Panc1 (cell line): ENCODE results near the gene CIPC. TPM values are rescaled to one million over a fixed set of nuclear protein-coding genes. Genes with fewer than 3 reads are reported as not detected.
A peak's percentile ranks its signal among the peaks of the same experiment; 100 is the strongest.

Source experiments
- ATAC-seq: fragments of 200-7000 bp; cut with Tn5 transposase; 2 replicates; pipeline ENCODE4 v1.9.1; 2020; ENCODE audit warnings: mild to moderate bottlenecking, moderate library complexity
- BruUV-seq: library from RNA; stranded (reverse); fragments of 400-500 nt; replicated peaks from 2 replicates; lab custom pipeline; 2021; lab: Mats Ljungman, UMichigan
- CTCF ChIA-PET: fragments of 300-600 bp; sonication (Branson Sonifier 250); formaldehyde crosslinking; loops from one replicate; lab custom pipeline; 2022; ENCODE audit warnings: antibody characterized with exemption; lab: Charles Lee
- POLR2A ChIA-PET: fragments of 300-600 bp; sonication (Branson Sonifier 250); formaldehyde crosslinking; loops from one replicate; lab custom pipeline; 2022; ENCODE audit warnings: antibody characterized with exemption; lab: Charles Lee
- DNase-seq: peaks from one replicate; pipeline ENCODE4 v3.0.0-alpha.2; 2010; ENCODE audit warnings: low read depth, low spot score
- H3K27ac ChIP-seq: 2 replicates; pipeline ENCODE4 v1.5.1; 2011; ENCODE audit warnings: mild to moderate bottlenecking, low read length, inconsistent platforms
- H3K27me3 ChIP-seq: fragments of 200-500 bp; sonication (Bioruptor generic); 2 replicates; pipeline ENCODE4 v1.6.0; 2014; ENCODE audit warnings: low read length, inconsistent platforms; ENCODE audit not compliant: control insufficient read depth, insufficient read depth
- H3K36me3 ChIP-seq: fragments of 200-500 bp; sonication (Bioruptor generic); 2 replicates; pipeline ENCODE4 v1.5.1; 2014; ENCODE audit warnings: inconsistent platforms, mild to moderate bottlenecking, low read length, moderate library complexity; ENCODE audit not compliant: control insufficient read depth, insufficient read depth
- H3K4me1 ChIP-seq: 2 replicates; pipeline ENCODE4 v1.5.1; 2011; ENCODE audit warnings: inconsistent platforms, mild to moderate bottlenecking, low read length, moderate library complexity; ENCODE audit not compliant: control insufficient read depth, insufficient read depth
- H3K4me3 ChIP-seq, 2 experiments: 2 replicates each; pipeline ENCODE4 v1.5.1; 2011 to 2012; ENCODE audit warnings: low read depth in 2 of 2, low read length in 2 of 2, mild to moderate bottlenecking in 2 of 2, inconsistent platforms in 1 of 2, moderate library complexity in 1 of 2
- H3K9me3 ChIP-seq: fragments of 200-500 bp; sonication (Bioruptor generic); 2 replicates; pipeline ENCODE4 v1.5.1; 2014; ENCODE audit warnings: low read depth, mild to moderate bottlenecking, inconsistent platforms, low read length, moderate library complexity; ENCODE audit not compliant: control insufficient read depth, insufficient read depth
- POLR2AphosphoS5 ChIP-seq: IDR thresholded peaks from 2 replicates; pipeline ENCODE4 v1.6.1; 2012; ENCODE audit warnings: mild to moderate bottlenecking, low read depth, low read length, moderate library complexity
- SIN3A ChIP-seq: IDR thresholded peaks from 2 replicates; pipeline ENCODE4 v1.6.1; 2012; ENCODE audit warnings: low read depth, mild to moderate bottlenecking, low read length, moderate library complexity, borderline replicate concordance; ENCODE audit not compliant: insufficient read depth
- TCF7L2 ChIP-seq: IDR thresholded peaks from 2 replicates; pipeline ENCODE4 v1.6.1; 2011; ENCODE audit warnings: mild to moderate bottlenecking, low read depth, low read length, inconsistent platforms
- in situ Hi-C: cut with HindIII; loops from 2 replicates; pipeline ENCODE4 v1.10.0; 2016; ENCODE audit warnings: low sequenced_read_pairs, low pct_unique_long_range_greater_than_20kb
- intact Hi-C: fragments of 100-400 bp; cut with micrococcal nuclease; formaldehyde crosslinking; loops from one replicate; pipeline ENCODE4 v1.10.0; 2022; ENCODE audit not compliant: unreplicated experiment
- total RNA-seq: library from RNA; stranded (reverse); gene quantifications from one replicate; pipeline ENCODE4 v1.2.1, GENCODE V29; 2021; ENCODE audit not compliant: unreplicated experiment
- TF ChIP-seq, protein P1 (sequence below): fragments of 450-650 bp; IDR thresholded peaks from 2 replicates; pipeline ENCODE4 v1.5.1; 2017; ENCODE audit warnings: mild to moderate bottlenecking
- TF ChIP-seq, protein P2 (sequence below), 2 experiments: IDR thresholded peaks; 2 replicates each; pipeline ENCODE4 v1.6.1; 2011 to 2012; ENCODE audit warnings: low read depth in 2 of 2, control low read depth in 1 of 2, low read length in 1 of 2, mild to moderate bottlenecking in 1 of 2, moderate library complexity in 1 of 2; ENCODE audit not compliant: insufficient read depth in 1 of 2

CIPC gene
- total RNA-seq, 1 experiment from 2014 or later, result 20.3 TPM

DNA sequence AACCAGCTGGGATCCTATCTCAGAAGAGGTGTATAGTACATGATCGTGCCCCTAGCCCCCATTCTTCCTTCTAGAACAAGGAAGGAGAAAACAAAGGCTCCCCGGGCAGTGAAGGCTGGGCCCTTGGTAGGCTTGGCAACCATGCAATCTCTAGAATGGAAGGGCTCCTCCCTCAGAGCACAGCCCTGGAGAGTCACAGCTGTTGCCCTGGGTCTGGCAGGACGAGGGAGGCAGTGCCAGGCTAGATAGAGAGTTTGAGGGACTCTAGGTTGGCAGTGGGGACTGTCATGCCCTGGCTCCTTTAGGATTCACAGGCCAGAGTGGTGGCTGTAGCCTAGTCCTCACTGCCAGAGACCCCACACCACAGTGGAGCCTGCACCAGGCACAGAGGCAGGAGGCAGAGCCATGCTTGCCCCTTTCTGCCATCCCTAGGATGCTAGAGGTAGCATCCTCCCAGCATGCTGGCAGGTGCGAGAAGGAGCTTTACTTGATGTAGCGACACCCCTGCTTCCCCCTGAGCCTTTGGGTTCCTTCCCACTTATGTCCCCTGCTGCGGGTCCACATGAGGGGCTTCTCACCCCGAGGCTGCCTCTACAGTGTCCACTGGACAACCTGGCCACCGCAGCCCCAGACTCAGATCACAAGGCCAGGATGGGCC is 33.4 kb upstream of the CIPC start:
- DNase-seq, result no peak
- no peaks in the 10 kb centered on the region for H3K36me3 ChIP-seq
- no peak for ATAC-seq
- POLR2A ChIA-PET, result interaction anchor here (0.7 kb wide), 1 partner anchor 12 kb away, joined by 4 read pairs; no protein-coding TSS in a partner anchor
- no peak overlapping the region for H3K4me3 ChIP-seq
- H3K27ac ChIP-seq, result peak overlapping the region; percentile 91
- intact Hi-C loops (loop anchor here (5.0 kb wide), 1 partner anchor 107 kb away; no protein-coding TSS in a partner anchor), in situ Hi-C loops (no loop called here)
- H3K9me3 ChIP-seq, result no peaks in the 10 kb centered on the region
- CTCF ChIA-PET, result interaction anchor here (1.0 kb wide), 1 partner anchor 29 kb away, joined by 6 read pairs; no protein-coding TSS in a partner anchor
- TF ChIP-seq, protein P1, sequence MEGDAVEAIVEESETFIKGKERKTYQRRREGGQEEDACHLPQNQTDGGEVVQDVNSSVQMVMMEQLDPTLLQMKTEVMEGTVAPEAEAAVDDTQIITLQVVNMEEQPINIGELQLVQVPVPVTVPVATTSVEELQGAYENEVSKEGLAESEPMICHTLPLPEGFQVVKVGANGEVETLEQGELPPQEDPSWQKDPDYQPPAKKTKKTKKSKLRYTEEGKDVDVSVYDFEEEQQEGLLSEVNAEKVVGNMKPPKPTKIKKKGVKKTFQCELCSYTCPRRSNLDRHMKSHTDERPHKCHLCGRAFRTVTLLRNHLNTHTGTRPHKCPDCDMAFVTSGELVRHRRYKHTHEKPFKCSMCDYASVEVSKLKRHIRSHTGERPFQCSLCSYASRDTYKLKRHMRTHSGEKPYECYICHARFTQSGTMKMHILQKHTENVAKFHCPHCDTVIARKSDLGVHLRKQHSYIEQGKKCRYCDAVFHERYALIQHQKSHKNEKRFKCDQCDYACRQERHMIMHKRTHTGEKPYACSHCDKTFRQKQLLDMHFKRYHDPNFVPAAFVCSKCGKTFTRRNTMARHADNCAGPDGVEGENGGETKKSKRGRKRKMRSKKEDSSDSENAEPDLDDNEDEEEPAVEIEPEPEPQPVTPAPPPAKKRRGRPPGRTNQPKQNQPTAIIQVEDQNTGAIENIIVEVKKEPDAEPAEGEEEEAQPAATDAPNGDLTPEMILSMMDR, result no peak
- TF ChIP-seq TCF7L2, result no peak
- no peak for TF ChIP-seq SIN3A
- TF ChIP-seq, protein P2, sequence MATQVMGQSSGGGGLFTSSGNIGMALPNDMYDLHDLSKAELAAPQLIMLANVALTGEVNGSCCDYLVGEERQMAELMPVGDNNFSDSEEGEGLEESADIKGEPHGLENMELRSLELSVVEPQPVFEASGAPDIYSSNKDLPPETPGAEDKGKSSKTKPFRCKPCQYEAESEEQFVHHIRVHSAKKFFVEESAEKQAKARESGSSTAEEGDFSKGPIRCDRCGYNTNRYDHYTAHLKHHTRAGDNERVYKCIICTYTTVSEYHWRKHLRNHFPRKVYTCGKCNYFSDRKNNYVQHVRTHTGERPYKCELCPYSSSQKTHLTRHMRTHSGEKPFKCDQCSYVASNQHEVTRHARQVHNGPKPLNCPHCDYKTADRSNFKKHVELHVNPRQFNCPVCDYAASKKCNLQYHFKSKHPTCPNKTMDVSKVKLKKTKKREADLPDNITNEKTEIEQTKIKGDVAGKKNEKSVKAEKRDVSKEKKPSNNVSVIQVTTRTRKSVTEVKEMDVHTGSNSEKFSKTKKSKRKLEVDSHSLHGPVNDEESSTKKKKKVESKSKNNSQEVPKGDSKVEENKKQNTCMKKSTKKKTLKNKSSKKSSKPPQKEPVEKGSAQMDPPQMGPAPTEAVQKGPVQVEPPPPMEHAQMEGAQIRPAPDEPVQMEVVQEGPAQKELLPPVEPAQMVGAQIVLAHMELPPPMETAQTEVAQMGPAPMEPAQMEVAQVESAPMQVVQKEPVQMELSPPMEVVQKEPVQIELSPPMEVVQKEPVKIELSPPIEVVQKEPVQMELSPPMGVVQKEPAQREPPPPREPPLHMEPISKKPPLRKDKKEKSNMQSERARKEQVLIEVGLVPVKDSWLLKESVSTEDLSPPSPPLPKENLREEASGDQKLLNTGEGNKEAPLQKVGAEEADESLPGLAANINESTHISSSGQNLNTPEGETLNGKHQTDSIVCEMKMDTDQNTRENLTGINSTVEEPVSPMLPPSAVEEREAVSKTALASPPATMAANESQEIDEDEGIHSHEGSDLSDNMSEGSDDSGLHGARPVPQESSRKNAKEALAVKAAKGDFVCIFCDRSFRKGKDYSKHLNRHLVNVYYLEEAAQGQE (IDR thresholded peaks at IDR 0.05; ENCODE audit: insufficient read depth in 1 of 2, low read depth in 2 of 2, low read length in 1 of 2), result no peak
- no peak for TF ChIP-seq POLR2AphosphoS5
- H3K4me1 ChIP-seq, result peaks cover 39% of the 10 kb centered on the region
- H3K27me3 ChIP-seq, result no peaks in the 10 kb centered on the region
- no TSS peak for BruUV-seq

DNA sequence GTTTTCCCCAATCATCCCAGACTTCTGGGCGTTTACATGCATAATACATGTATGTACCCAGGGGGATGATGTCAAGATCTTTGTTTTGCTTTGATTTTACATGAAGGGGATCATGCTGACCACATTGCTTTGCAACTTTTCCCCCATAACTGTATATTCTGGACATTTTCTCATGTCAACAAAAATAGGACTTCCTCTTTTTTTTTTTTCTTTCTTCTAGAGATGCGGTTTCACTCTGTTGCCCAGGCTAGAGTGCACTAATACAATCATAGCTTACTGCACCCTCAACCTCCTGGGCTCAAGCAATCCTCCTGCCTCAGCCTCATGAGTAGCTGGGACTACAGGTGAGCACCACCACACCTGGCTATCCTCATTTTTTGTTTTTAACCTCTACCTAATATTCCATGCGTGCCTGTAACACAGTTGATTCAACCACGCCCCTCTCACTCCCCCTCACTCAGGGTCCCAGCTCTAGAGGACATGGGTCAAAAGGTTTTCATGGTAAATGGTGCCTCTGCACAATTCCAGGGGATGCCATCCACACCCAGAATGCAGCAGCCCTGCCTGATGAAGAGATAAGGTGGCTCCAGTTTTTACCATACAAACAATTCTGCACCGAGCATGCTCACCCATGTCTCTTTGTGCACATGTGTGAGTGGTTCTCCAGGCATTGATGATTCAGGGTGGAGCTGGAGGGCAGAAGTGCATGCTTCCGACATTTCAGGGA is 32.0 kb upstream of the CIPC start:
- TF ChIP-seq SIN3A, result no peak
- TF ChIP-seq, protein P1, result no peak
- no peak for TF ChIP-seq POLR2AphosphoS5
- no peak for TF ChIP-seq TCF7L2
- TF ChIP-seq, protein P2 (IDR thresholded peaks at IDR 0.05; ENCODE audit: insufficient read depth in 1 of 2, low read depth in 2 of 2, low read length in 1 of 2), result no peak
- H3K4me3 ChIP-seq, result no peak overlapping the region
- H3K27me3 ChIP-seq, result no peaks in the 10 kb centered on the region
- no TSS peak for BruUV-seq
- H3K9me3 ChIP-seq, result no peaks in the 10 kb centered on the region
- no peak for ATAC-seq
- in situ Hi-C loops, result no loop called here
- CTCF ChIA-PET, result interaction anchor here (0.5 to 1.0 kb wide), 4 partner anchors 31 to 183 kb away, joined by 3 to 6 read pairs (median 4); no protein-coding TSS in a partner anchor
- H3K27ac ChIP-seq, result peak overlapping the region; percentile 91; the same call in 1 of the 2 replicates
- POLR2A ChIA-PET, result interaction anchor here (0.6 kb wide), 2 partner anchors 10 to 176 kb away, joined by 3 read pairs; no protein-coding TSS in a partner anchor
- peaks cover 47% of the 10 kb centered on the region for H3K4me1 ChIP-seq
- intact Hi-C loops, result loop anchor here (5.0 kb wide), 1 partner anchor 109 kb away; no protein-coding TSS in a partner anchor
- no peak for DNase-seq
- no peaks in the 10 kb centered on the region for H3K36me3 ChIP-seq
